Upper lobe of left lung (tissue), 4 donors: ENCODE data around the gene ZNF787.

ENCODE experiments used
- CTCF ChIP-seq, 6 experiments: fragments of 450-650 bp in 4 of 6; fragments of 200-600 bp in 2 of 6; sonication (generic) in 2 of 6; IDR thresholded peaks; one replicate each; pipeline ENCODE4 v1.5.1; 2016 to 2019; ENCODE audit warnings: antibody characterized with exemption in 6 of 6
- POLR2A ChIP-seq, 4 donors: fragments of 450-650 bp; IDR thresholded peaks; one replicate each; pipeline ENCODE4 v1.5.1; 2016 to 2017; ENCODE audit warnings: antibody characterized with exemption in 4 of 4, mild to moderate bottlenecking in 2 of 4
- POLR2AphosphoS5 ChIP-seq, 2 donors: sonication (generic); formaldehyde crosslinking; IDR thresholded peaks; one replicate each; pipeline ENCODE4 v1.5.1; 2017; ENCODE audit warnings: antibody characterized with exemption in 2 of 2

DNA sequence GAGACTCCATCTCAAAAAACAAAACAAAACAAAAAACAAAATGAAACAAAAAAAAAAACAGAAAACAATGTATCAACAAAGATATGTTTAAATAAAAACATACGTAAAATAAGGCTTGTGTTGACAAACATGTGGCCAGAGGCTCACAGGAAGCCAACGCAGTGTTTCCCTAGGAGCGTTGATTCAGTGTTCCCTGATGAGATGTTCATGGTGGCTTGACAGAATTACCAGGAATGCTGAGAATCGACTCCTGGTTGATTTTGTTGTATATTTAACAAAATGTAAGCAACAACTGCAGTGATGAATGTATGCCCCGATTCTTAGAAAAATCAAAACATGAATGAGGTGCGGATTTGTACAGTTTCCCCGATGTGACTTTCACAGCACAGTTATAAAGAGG lies 8.9 kb upstream of the ZNF787 start:
- TF ChIP-seq POLR2AphosphoS5 (IDR thresholded peaks at IDR 0.05) (no peak), POLR2A (IDR thresholded peaks at IDR 0.05) (no peak), CTCF (IDR thresholded peaks at IDR 0.05) (no peak)
